SK-N-SH (cell line): ENCODE results near the gene DNAL4. TPM values are rescaled to one million over a fixed set of nuclear protein-coding genes. Genes with fewer than 3 reads are reported as not detected.
A peak's percentile ranks its signal among the peaks of the same experiment; 100 is the strongest.

Source experiments
- CTCF ChIA-PET: fragments of 300-600, 350-600 bp; formaldehyde crosslinking; extraction: SDS; loops from one replicate; lab custom pipeline; 2021; lab: Yijun Ruan, JAX
- POLR2A ChIA-PET: fragments of 350-600 bp; sonication (Branson Sonifier 250); formaldehyde crosslinking; extraction: SDS; loops from one replicate; lab custom pipeline; 2020; ENCODE audit warnings: antibody characterized with exemption, inconsistent platforms; lab: Yijun Ruan, JAX
- DNase-seq: peaks from one replicate; pipeline ENCODE4 v3.0.0; 2012
- H2AFZ ChIP-seq: fragments of 200-600 bp; sonication (generic); 2 replicates; pipeline ENCODE4 v1.8.1; 2016; ENCODE audit warnings: antibody characterized with exemption, mild to moderate bottlenecking, low read depth
- H3F3A ChIP-seq: fragments of 200-600 bp; sonication (generic); replicated peaks from 2 replicates; pipeline ENCODE3; 2016; ENCODE audit warnings: antibody characterized with exemption, mild to moderate bottlenecking; ENCODE audit not compliant: insufficient read depth
- H3K27ac ChIP-seq, 2 experiments: fragments of 200-500 bp in 1 of 2; fragments of 200-600 bp in 1 of 2; sonication (Bioruptor generic) in 1 of 2; sonication (generic), shearing (Covaris generic) in 1 of 2; 2 replicates each; pipeline versions ENCODE4 v1.5.1 to v1.6.1; 2014 to 2016; ENCODE audit warnings: low read depth in 2 of 2, inconsistent platforms in 1 of 2, low read length in 1 of 2, mild to moderate bottlenecking in 1 of 2, mixed read lengths in 1 of 2
- H3K27me3 ChIP-seq: fragments of 200-600 bp; sonication (generic), shearing (Covaris generic); 2 replicates; pipeline ENCODE4 v1.6.1; 2016; ENCODE audit warnings: mixed run types; ENCODE audit not compliant: insufficient read depth
- H3K36me3 ChIP-seq, 2 experiments: fragments of 200-500 bp in 1 of 2; fragments of 200-600 bp in 1 of 2; sonication (Bioruptor generic) in 1 of 2; sonication (generic) in 1 of 2; replicated peaks in 1 of 2; 2 replicates each; pipeline versions ENCODE3 to v1.5.1; 2014 to 2016; ENCODE audit warnings: low read length in 1 of 2, mild to moderate bottlenecking in 1 of 2; ENCODE audit not compliant: insufficient read depth in 2 of 2, control insufficient read depth in 1 of 2
- H3K4me1 ChIP-seq, 2 experiments: fragments of 200-500 bp in 1 of 2; fragments of 200-600 bp in 1 of 2; sonication (Bioruptor generic) in 1 of 2; sonication (generic), shearing (Covaris generic) in 1 of 2; 2 replicates each; pipeline versions ENCODE4 v1.5.1 to v1.6.1; 2014 to 2016; ENCODE audit warnings: low read depth in 1 of 2, low read length in 1 of 2, mixed run types in 1 of 2; ENCODE audit not compliant: insufficient read depth in 2 of 2, control insufficient read depth in 1 of 2
- H3K4me2 ChIP-seq: fragments of 200-600 bp; sonication (generic), shearing (Covaris generic); 2 replicates; pipeline ENCODE4 v1.6.1; 2017; ENCODE audit warnings: mixed run types
- H3K4me3 ChIP-seq, 2 experiments: fragments of 200-500 bp in 1 of 2; fragments of 200-600 bp in 1 of 2; sonication (Bioruptor generic) in 1 of 2; sonication (generic), shearing (Covaris generic) in 1 of 2; 2 replicates each; pipeline versions ENCODE4 v1.5.1 to v1.8.1; 2014 to 2016; ENCODE audit warnings: low read depth in 2 of 2, inconsistent platforms in 1 of 2, low read length in 1 of 2, mild to moderate bottlenecking in 1 of 2, mixed read lengths in 1 of 2, moderate library complexity in 1 of 2
- H3K79me2 ChIP-seq: fragments of 200-600 bp; sonication (generic); 2 replicates; pipeline ENCODE4 v1.8.1; 2017; ENCODE audit warnings: mild to moderate bottlenecking; ENCODE audit not compliant: insufficient read depth
- H3K9ac ChIP-seq: fragments of 200-600 bp; sonication (generic); 2 replicates; pipeline ENCODE4 v1.6.1; 2017; ENCODE audit warnings: mixed run types
- H3K9me2 ChIP-seq: fragments of 200-600 bp; sonication (generic); 2 replicates; pipeline ENCODE4 v1.6.1; 2017; ENCODE audit warnings: mixed run types
- H3K9me3 ChIP-seq: fragments of 200-600 bp; sonication (generic); 2 replicates; pipeline ENCODE4 v1.6.1; 2017; ENCODE audit warnings: mixed run types, mild to moderate bottlenecking, moderate library complexity
- H4K20me1 ChIP-seq: fragments of 200-600 bp; sonication (generic); 2 replicates; pipeline ENCODE4 v1.6.1; 2017; ENCODE audit warnings: mild to moderate bottlenecking, mixed run types; ENCODE audit not compliant: insufficient read depth
- EZH2phosphoT487 ChIP-seq: fragments of 200-600 bp; sonication (generic); IDR thresholded peaks from 2 replicates; pipeline ENCODE4 v1.6.1; 2017; ENCODE audit warnings: low read depth, mixed run types, mild to moderate bottlenecking, antibody characterized with exemption, moderate library complexity, borderline replicate concordance
- FOXJ3 ChIP-seq: sonication (generic); formaldehyde crosslinking; IDR thresholded peaks from 2 replicates; pipeline ENCODE4 v1.5.1; 2020; ENCODE audit warnings: mild to moderate bottlenecking, missing genetic modification reagents
- GABPA ChIP-seq: IDR thresholded peaks from 2 replicates; pipeline ENCODE4 v1.4.0; 2012; ENCODE audit warnings: low read depth, mild to moderate bottlenecking
- JUND ChIP-seq: IDR thresholded peaks from 2 replicates; pipeline ENCODE4 v1.4.0; 2012
- MEF2A ChIP-seq: IDR thresholded peaks from 2 replicates; pipeline ENCODE4 v1.4.0; 2012; ENCODE audit warnings: low read depth, borderline replicate concordance
- NFIC ChIP-seq: IDR thresholded peaks from 2 replicates; pipeline ENCODE4 v1.4.0; 2012; ENCODE audit warnings: borderline replicate concordance
- POLR2AphosphoS5 ChIP-seq: IDR thresholded peaks from 2 replicates; pipeline ENCODE4 v1.6.1; 2012; ENCODE audit warnings: low read depth, low read length
- RAD21 ChIP-seq: IDR thresholded peaks from 2 replicates; pipeline ENCODE4 v1.6.1; 2012; ENCODE audit warnings: mild to moderate bottlenecking, low read length
- RFX5 ChIP-seq: IDR thresholded peaks from 2 replicates; pipeline ENCODE4 v1.6.1; 2012; ENCODE audit warnings: mild to moderate bottlenecking, improper control_type of control experiment, low read length
- YY1 ChIP-seq: IDR thresholded peaks from 2 replicates; pipeline ENCODE4 v1.4.0; 2012; ENCODE audit warnings: low read depth, mild to moderate bottlenecking
- WGBS: methylation state at CpG from one replicate; pipeline ENCODE4 v1.1.6; 2017; ENCODE audit warnings: low lambda C conversion rate; 5-methylcytosine and 5-hydroxymethylcytosine counted together
- polyA plus RNA-seq, 3 experiments: library from polyadenylated mRNA; depleted of rRNA; stranded (reverse); fragments of >200 nt; gene quantifications; 2 replicates each; pipeline ENCODE4 v1.2.3, GENCODE V29; 2012
- TF ChIP-seq, protein P1 (sequence below): fragments of 200-600 bp; sonication (generic); IDR thresholded peaks from 2 replicates; pipeline ENCODE4 v1.6.1; 2017; ENCODE audit warnings: antibody characterized with exemption, mild to moderate bottlenecking, moderate library complexity
- TF ChIP-seq, protein P2 (sequence below): fragments of 150-350 bp; IDR thresholded peaks from 2 replicates; pipeline ENCODE4 v1.6.1; 2016; ENCODE audit warnings: mild to moderate bottlenecking, low read depth, low read length
- TF ChIP-seq, protein P3 (sequence below): IDR thresholded peaks from 2 replicates; pipeline ENCODE4 v1.4.0; 2012; ENCODE audit warnings: low read depth, borderline replicate concordance
- TF ChIP-seq, protein P4 (sequence below): IDR thresholded peaks from 2 replicates; pipeline ENCODE4 v1.4.0; 2012; ENCODE audit warnings: low read depth, borderline replicate concordance
- TF ChIP-seq, protein P5 (sequence below): fragments of 150-350 bp; IDR thresholded peaks from 2 replicates; pipeline ENCODE4 v1.6.1; 2017; ENCODE audit warnings: antibody characterized with exemption, low read length, low read depth, borderline replicate concordance
- TF ChIP-seq, protein P6 (sequence below): IDR thresholded peaks from 2 replicates; pipeline ENCODE4; 2012

DNAL4 gene
- polyA plus RNA-seq, 1 of the 3 experiments (the other 2 are of a cell fraction): 15.1 TPM

DNA sequence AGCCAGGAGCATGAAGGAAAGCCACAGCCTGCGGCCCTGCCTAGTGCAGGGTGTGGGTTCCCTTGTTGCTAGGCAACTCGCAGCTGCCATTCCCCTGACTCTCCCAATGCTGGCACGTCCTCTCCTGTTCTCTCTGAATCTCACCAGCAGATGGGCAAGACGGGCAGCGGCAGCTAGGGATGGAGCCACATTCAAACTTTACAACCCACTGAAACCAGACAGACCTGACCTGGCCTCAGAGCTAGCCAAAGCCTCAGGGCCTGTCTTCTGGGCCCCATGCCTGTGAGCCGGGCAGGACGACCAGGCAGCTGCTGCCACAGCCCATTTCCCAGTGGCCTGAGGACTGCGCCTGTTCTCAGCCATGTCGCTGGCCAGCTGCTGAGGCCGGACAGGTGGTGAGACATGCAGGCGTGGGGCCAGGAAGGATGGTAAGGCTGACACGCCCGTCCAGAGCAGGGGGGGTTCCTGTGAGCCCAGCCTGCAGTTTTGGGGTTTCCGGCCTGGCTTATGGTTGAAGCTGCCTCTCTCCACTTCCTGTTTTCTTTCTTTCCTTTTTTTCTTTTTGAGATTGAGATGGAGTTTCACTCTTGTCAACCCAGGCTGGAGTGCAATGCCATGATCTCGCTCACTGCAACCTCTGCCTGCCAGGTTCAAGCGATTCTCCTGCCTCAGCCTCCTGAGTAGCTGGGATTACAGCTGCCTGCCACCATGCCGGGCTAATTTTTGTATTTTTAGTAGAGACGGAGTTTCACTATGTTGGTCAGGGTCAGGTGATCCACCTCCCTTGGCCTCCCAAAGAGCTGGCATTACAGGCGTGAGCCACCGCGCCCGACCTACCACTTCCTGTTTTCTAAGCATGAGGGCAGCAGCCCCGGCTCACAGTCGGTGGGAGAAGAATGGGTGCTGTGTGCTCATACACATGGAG is 42.3 kb downstream of the DNAL4 start:
- Histone ChIP-seq H3K79me2 (peaks cover 9% of the 10 kb centered on the region), H3F3A (no peaks in the 10 kb centered on the region), H3K36me3 (no peaks in the 10 kb centered on the region), H4K20me1 (no peaks in the 10 kb centered on the region), H3K4me2 (no peak overlapping the region), H3K4me3 (no peak overlapping the region), H3K27ac (peak overlapping the region in 1 of 2 experiments; percentile 28; a peak in 1 of 4 replicates), H2AFZ (no peak overlapping the region), H3K9me3 (no peaks in the 10 kb centered on the region), H3K4me1 (peaks cover 0 to 21% of the 10 kb centered on the region in 2 experiments; a peak in 1 of 4 replicates), H3K9ac (no peak overlapping the region), H3K9me2 (no peaks in the 10 kb centered on the region), H3K27me3 (no peaks in the 10 kb centered on the region)
- TF ChIP-seq, protein P1, sequence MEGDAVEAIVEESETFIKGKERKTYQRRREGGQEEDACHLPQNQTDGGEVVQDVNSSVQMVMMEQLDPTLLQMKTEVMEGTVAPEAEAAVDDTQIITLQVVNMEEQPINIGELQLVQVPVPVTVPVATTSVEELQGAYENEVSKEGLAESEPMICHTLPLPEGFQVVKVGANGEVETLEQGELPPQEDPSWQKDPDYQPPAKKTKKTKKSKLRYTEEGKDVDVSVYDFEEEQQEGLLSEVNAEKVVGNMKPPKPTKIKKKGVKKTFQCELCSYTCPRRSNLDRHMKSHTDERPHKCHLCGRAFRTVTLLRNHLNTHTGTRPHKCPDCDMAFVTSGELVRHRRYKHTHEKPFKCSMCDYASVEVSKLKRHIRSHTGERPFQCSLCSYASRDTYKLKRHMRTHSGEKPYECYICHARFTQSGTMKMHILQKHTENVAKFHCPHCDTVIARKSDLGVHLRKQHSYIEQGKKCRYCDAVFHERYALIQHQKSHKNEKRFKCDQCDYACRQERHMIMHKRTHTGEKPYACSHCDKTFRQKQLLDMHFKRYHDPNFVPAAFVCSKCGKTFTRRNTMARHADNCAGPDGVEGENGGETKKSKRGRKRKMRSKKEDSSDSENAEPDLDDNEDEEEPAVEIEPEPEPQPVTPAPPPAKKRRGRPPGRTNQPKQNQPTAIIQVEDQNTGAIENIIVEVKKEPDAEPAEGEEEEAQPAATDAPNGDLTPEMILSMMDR: no peak
- TF ChIP-seq POLR2AphosphoS5: no peak
- TF ChIP-seq, protein P2, sequence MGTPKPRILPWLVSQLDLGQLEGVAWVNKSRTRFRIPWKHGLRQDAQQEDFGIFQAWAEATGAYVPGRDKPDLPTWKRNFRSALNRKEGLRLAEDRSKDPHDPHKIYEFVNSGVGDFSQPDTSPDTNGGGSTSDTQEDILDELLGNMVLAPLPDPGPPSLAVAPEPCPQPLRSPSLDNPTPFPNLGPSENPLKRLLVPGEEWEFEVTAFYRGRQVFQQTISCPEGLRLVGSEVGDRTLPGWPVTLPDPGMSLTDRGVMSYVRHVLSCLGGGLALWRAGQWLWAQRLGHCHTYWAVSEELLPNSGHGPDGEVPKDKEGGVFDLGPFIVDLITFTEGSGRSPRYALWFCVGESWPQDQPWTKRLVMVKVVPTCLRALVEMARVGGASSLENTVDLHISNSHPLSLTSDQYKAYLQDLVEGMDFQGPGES: no peak
- TF ChIP-seq RFX5: no peak
- TF ChIP-seq, protein P3, sequence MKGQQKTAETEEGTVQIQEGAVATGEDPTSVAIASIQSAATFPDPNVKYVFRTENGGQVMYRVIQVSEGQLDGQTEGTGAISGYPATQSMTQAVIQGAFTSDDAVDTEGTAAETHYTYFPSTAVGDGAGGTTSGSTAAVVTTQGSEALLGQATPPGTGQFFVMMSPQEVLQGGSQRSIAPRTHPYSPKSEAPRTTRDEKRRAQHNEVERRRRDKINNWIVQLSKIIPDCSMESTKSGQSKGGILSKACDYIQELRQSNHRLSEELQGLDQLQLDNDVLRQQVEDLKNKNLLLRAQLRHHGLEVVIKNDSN: no peak
- no peak for TF ChIP-seq FOXJ3 (CRISPR knock-in tag)
- TF ChIP-seq MEF2A: no peak
- TF ChIP-seq, protein P4, sequence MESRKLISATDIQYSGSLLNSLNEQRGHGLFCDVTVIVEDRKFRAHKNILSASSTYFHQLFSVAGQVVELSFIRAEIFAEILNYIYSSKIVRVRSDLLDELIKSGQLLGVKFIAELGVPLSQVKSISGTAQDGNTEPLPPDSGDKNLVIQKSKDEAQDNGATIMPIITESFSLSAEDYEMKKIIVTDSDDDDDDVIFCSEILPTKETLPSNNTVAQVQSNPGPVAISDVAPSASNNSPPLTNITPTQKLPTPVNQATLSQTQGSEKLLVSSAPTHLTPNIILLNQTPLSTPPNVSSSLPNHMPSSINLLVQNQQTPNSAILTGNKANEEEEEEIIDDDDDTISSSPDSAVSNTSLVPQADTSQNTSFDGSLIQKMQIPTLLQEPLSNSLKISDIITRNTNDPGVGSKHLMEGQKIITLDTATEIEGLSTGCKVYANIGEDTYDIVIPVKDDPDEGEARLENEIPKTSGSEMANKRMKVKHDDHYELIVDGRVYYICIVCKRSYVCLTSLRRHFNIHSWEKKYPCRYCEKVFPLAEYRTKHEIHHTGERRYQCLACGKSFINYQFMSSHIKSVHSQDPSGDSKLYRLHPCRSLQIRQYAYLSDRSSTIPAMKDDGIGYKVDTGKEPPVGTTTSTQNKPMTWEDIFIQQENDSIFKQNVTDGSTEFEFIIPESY: no peak
- no peak for TF ChIP-seq YY1
- TF ChIP-seq, protein P5, sequence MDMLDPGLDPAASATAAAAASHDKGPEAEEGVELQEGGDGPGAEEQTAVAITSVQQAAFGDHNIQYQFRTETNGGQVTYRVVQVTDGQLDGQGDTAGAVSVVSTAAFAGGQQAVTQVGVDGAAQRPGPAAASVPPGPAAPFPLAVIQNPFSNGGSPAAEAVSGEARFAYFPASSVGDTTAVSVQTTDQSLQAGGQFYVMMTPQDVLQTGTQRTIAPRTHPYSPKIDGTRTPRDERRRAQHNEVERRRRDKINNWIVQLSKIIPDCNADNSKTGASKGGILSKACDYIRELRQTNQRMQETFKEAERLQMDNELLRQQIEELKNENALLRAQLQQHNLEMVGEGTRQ: no peak
- TF ChIP-seq GABPA: no peak
- TF ChIP-seq RAD21: no peak
- no peak for TF ChIP-seq JUND
- TF ChIP-seq EZH2phosphoT487: no peak
- TF ChIP-seq, protein P6, sequence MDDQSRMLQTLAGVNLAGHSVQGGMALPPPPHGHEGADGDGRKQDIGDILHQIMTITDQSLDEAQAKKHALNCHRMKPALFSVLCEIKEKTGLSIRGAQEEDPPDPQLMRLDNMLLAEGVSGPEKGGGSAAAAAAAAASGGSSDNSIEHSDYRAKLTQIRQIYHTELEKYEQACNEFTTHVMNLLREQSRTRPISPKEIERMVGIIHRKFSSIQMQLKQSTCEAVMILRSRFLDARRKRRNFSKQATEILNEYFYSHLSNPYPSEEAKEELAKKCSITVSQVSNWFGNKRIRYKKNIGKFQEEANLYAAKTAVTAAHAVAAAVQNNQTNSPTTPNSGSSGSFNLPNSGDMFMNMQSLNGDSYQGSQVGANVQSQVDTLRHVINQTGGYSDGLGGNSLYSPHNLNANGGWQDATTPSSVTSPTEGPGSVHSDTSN: no peak
- TF ChIP-seq NFIC: no peak
- ChIA-PET POLR2A (no interaction called here), CTCF (interaction anchor here (0.7 to 1.3 kb wide), 2 partner anchors 17 to 18 kb away, joined by 3 to 4 read pairs; no protein-coding TSS in a partner anchor)
- DNase-seq: no peak
- WGBS: 90% methylated on average over 4 of the region's 24 CpGs
